Activated CD8-positive, alpha-beta T cell treated with anti-CD3 and anti-CD28 coated beads for 36 hours (primary cell): ENCODE results near the gene ZNG1F. TPM values are rescaled to one million over a fixed set of nuclear protein-coding genes. Genes with fewer than 3 reads are reported as not detected.
A peak's percentile ranks its signal among the peaks of the same experiment; 100 is the strongest.
"Not testable (repeated sequence)": the region's sequence is repeated elsewhere in the genome, so short reads cannot be mapped to it uniquely, and the experiment has no call there.

ENCODE experiments used
- ATAC-seq: fragments of 200-7000 bp; cut with Tn5 transposase; one replicate; pipeline ENCODE4 v1.10.0; 2021; ENCODE audit warnings: mild to moderate bottlenecking, moderate library complexity
- CTCF ChIA-PET: fragments of 350-600 bp; sonication (Branson Sonifier 250); formaldehyde crosslinking; loops from one replicate; lab custom pipeline; 2021; ENCODE audit warnings: antibody characterized with exemption; lab: Charles Lee
- POLR2A ChIA-PET: fragments of 350-600 bp; sonication (Branson Sonifier 250); formaldehyde crosslinking; loops from one replicate; lab custom pipeline; 2021; ENCODE audit warnings: antibody characterized with exemption; lab: Charles Lee
- DNase-seq: peaks from one replicate; pipeline ENCODE4 v3.0.0-alpha.2; 2020
- H3K27ac Mint-ChIP-seq: one replicate; pipeline ENCODE4 v1.8.0; 2021; ENCODE audit warnings: mild to moderate bottlenecking, mixed read lengths
- H3K27me3 Mint-ChIP-seq: one replicate; pipeline ENCODE4 v1.8.0; 2021; ENCODE audit warnings: mixed read lengths
- H3K36me3 Mint-ChIP-seq: one replicate; pipeline ENCODE4 v1.8.0; 2021; ENCODE audit warnings: low read depth, mixed read lengths
- H3K4me1 Mint-ChIP-seq: one replicate; pipeline ENCODE4 v1.8.0; 2021; ENCODE audit warnings: low read depth, mixed read lengths
- H3K4me3 Mint-ChIP-seq: one replicate; pipeline ENCODE4 v1.8.0; 2021; ENCODE audit warnings: mild to moderate bottlenecking, moderate library complexity, mixed read lengths
- H3K9me3 Mint-ChIP-seq: one replicate; pipeline ENCODE4 v1.8.0; 2021; ENCODE audit warnings: mixed read lengths
- CTCF ChIP-seq: fragments of 200-600 bp; IDR thresholded peaks from one replicate; pipeline ENCODE4 v1.8.0; 2022; ENCODE audit warnings: antibody characterized with exemption, mild to moderate bottlenecking
- intact Hi-C: fragments of 100-400 bp; cut with micrococcal nuclease; formaldehyde crosslinking; loops from one replicate; pipeline ENCODE4 v1.10.0; 2022
- microRNA-seq: library from miRNA; unstranded; fragments of <30 nt; microRNA quantifications from one replicate; pipeline ENCODE4 v1.2.0, GENCODE V29; 2022; ENCODE audit warnings: borderline microRNAs expressed, borderline replicate concordance
- total RNA-seq, 2 experiments: library from RNA; stranded (reverse); gene quantifications; one replicate each; pipeline ENCODE4 v1.2.3, GENCODE V29; 2021

ZNG1F gene
- total RNA-seq, 2 experiments from 2014 or later, result 19.5 to 19.9 TPM

GRCh38 chr9:41088450-41089059, 100.6 kb downstream of the ZNG1F start:
- intact Hi-C loops, H3K4me3 Mint-ChIP-seq, H3K27ac Mint-ChIP-seq, POLR2A ChIA-PET, H3K9me3 Mint-ChIP-seq, DNase-seq, CTCF ChIA-PET, H3K36me3 Mint-ChIP-seq, H3K4me1 Mint-ChIP-seq: not testable (repeated sequence)
- TF ChIP-seq CTCF, result peak; percentile 67
- peaks cover 10% of the 10 kb centered on the region for H3K27me3 Mint-ChIP-seq
- ATAC-seq, result peak; percentile 97

GRCh38 chr9:41087929-41088328, 101.2 kb downstream of the ZNG1F start:
- ATAC-seq, H3K4me1 Mint-ChIP-seq, CTCF ChIA-PET, H3K27ac Mint-ChIP-seq, POLR2A ChIA-PET, intact Hi-C loops, DNase-seq, H3K4me3 Mint-ChIP-seq, H3K36me3 Mint-ChIP-seq, H3K9me3 Mint-ChIP-seq: not testable (repeated sequence)
- peaks cover 11% of the 10 kb centered on the region for H3K27me3 Mint-ChIP-seq

- ATAC-seq, CTCF ChIA-PET: not testable (repeated sequence)
Measured at GRCh38 chr9:41087157-41087780, 101.8 kb downstream of the ZNG1F start.

GRCh38 chr9:41086685-41087084, 102.4 kb downstream of the ZNG1F start:
- H3K27ac Mint-ChIP-seq, POLR2A ChIA-PET, H3K9me3 Mint-ChIP-seq, H3K36me3 Mint-ChIP-seq, intact Hi-C loops, ATAC-seq, H3K4me3 Mint-ChIP-seq, CTCF ChIA-PET, H3K4me1 Mint-ChIP-seq, DNase-seq: not testable (repeated sequence)
- H3K27me3 Mint-ChIP-seq, result peaks cover 17% of the 10 kb centered on the region

More at GRCh38 chr9:41087157-41087780, 101.8 kb downstream of the ZNG1F start:
- H3K27ac Mint-ChIP-seq, H3K36me3 Mint-ChIP-seq, H3K4me1 Mint-ChIP-seq, H3K9me3 Mint-ChIP-seq, H3K4me3 Mint-ChIP-seq, POLR2A ChIA-PET, intact Hi-C loops, DNase-seq: not testable (repeated sequence)
- H3K27me3 Mint-ChIP-seq, result peaks cover 16% of the 10 kb centered on the region

- H3K4me1 Mint-ChIP-seq, ATAC-seq, POLR2A ChIA-PET, H3K4me3 Mint-ChIP-seq, DNase-seq, CTCF ChIA-PET, H3K9me3 Mint-ChIP-seq, H3K27ac Mint-ChIP-seq, intact Hi-C loops, H3K36me3 Mint-ChIP-seq: not testable (repeated sequence)
- peaks cover 17% of the 10 kb centered on the region for H3K27me3 Mint-ChIP-seq
Measured at GRCh38 chr9:41086215-41086614, 102.9 kb downstream of the ZNG1F start.

- POLR2A ChIA-PET, DNase-seq, H3K4me3 Mint-ChIP-seq, H3K27ac Mint-ChIP-seq, CTCF ChIA-PET, H3K36me3 Mint-ChIP-seq, H3K4me1 Mint-ChIP-seq, intact Hi-C loops, ATAC-seq, H3K9me3 Mint-ChIP-seq: not testable (repeated sequence)
- H3K27me3 Mint-ChIP-seq, result peaks cover 12% of the 10 kb centered on the region
Measured at GRCh38 chr9:41082358-41082757, 106.8 kb downstream of the ZNG1F start.

Small RNAs within 50 kb of the gene (microRNA-seq; reads per million reads assigned to microRNA genes)
- not detected for gene MIR4477A

Other genes starting within 250 kb of the ZNG1F start
- gene FOXD4L6, start 60.6 kb downstream of the ZNG1F start, total RNA-seq, result under 1 TPM in 1 of 2 experiments, not detected in 1; 0.16 TPM